ENCODE data around the gene NFIB.
A peak's percentile ranks its signal among the peaks of the same experiment; 100 is the strongest.

The NFIB gene

GRCh38 chr9:14318361-14318760 is 4.4 kb upstream of the NFIB start:
- DNase-seq = no peak

- no peak for DNase-seq
Observed at GRCh38 chr9:14317667-14318320, 3.9 kb upstream of the NFIB start.

- peak; percentile 55 for DNase-seq
Observed at GRCh38 chr9:14316602-14317300, 2.8 kb upstream of the NFIB start.

GRCh38 chr9:14315875-14316601 is 2.1 kb upstream of the NFIB start:
- DNase-seq = peak; percentile 56

- DNase-seq = peak; percentile 94
Observed at GRCh38 chr9:14314929-14315874, 1.3 kb upstream of the NFIB start.

GRCh38 chr9:14314424-14314928 is 535 bp upstream of the NFIB start:
- peak; percentile 86 for DNase-seq

- DNase-seq = no peak
Observed at GRCh38 chr9:14313378-14313940, 482 bp downstream of the NFIB start.

GRCh38 chr9:14312719-14313377 is 1.1 kb downstream of the NFIB start:
- DNase-seq = peak; percentile 40

- DNase-seq = no peak
Observed at GRCh38 chr9:14311956-14312685, 1.8 kb downstream of the NFIB start.

GRCh38 chr9:14311171-14311949 is 2.6 kb downstream of the NFIB start:
- DNase-seq = no peak

GRCh38 chr9:14310311-14310710 is 3.6 kb downstream of the NFIB start:
- DNase-seq = no peak

GRCh38 chr9:14309403-14309802 is 4.5 kb downstream of the NFIB start:
- no peak for DNase-seq

- DNase-seq = no peak
Observed at GRCh38 chr9:14308853-14309145, 5.1 kb downstream of the NFIB start.

- no peak for DNase-seq
Observed at GRCh38 chr9:14307989-14308852, 5.7 kb downstream of the NFIB start.

GRCh38 chr9:14306672-14307660 is 7.0 kb downstream of the NFIB start:
- DNase-seq = no peak

- DNase-seq = no peak
Observed at GRCh38 chr9:14306188-14306587, 7.8 kb downstream of the NFIB start.

- no peak for DNase-seq
Observed at GRCh38 chr9:14304259-14304658, 9.7 kb downstream of the NFIB start.

- no peak for DNase-seq
Observed at GRCh38 chr9:14303521-14303920, 10.4 kb downstream of the NFIB start.
